Suppressor macrophage treated with lipopolysaccharide for 1 hour (primary cell): Measurements from ENCODE around the gene ABLIM1.
A peak's percentile ranks its signal among the peaks of the same experiment; 100 is the strongest.

Experiments
- DNase-seq, 3 donors: peaks; one replicate each; pipeline ENCODE4 v3.0.0-alpha.2; 2020 to 2022

Gene ABLIM1

DNA sequence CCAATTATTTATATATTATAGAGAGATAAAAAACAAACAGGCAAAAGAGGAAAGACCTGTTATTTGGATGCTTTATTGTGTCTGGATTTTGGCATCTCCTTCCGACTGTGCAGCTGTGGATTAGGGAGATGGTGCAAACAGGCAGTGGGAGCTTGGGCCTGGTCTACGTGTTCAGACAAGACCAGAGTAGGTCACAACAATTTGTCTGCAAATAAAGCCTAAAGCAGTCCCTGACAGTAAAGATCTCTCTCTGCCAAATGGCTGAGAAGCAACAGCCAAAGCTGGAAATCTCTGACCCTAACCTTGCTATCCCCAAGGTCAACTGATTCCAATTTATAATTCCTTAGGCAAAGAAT, 82.0 kb downstream of the ABLIM1 start:
- no peak for DNase-seq

DNA sequence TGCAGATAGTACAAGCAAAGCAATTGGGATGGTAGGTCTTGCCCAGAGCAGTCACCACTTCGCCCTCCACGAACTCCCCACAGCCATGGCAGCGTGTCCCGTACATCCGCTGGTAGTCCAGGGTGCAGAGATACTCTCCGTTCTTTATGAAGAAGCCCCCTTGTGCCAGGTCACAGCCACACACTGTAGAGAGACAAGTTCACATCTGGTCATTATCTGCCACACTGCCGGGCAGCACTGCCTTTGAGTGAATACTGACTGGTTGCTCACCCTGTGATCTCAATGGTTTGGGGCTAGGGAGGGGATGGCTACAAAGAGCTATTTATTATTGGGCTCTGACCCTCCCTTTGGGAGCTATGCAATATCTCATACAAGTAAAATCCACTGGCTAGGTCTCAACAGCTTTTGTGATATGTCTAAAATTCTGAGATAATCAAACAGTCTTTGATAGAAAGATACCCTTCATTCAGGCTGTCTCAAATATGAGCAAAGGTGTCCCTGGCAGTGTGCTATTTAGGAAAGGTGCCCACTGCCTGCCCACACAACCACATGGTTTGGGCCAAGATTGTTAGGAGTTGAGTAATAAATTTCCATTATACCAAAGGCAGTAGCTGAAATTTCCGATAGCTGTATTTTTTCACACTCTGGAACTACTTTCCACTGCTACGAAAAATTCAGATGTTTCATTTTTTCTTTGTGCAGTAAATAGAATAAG, 82.5 kb downstream of the ABLIM1 start:
- DNase-seq = no peak

DNA sequence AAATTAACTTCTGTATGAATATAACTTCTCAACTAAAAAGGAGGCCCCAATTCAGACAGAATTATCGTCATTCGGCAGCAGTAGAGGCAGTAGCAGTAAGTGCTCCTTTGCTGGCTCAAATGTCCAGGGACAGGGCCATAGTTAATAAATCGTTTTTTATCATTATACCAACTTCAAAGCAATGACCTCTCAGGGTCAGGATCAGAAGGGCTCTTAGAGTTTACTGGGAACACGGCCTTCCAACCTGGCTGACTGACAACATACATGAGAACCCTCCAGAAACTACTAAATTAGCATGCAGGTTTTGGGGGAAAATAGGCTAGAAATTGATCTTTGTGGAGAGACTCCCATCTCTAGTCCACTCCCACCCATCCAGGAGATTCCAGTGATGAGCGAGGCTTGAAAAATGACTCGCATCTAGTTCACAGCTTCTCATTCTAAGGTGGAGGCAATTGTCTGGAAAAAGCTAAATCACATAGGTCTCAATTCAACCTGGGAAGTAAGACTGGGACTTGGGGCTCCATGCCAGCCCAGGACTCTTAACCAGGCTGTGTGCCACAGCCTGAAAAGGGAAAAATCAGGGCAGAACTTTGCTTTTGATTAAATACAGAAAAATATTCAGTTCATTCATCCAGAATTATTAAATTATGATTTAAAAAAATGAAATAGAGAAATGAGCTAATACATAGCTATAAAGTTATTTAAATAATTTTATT, 84.6 kb downstream of the ABLIM1 start:
- no peak for DNase-seq

DNA sequence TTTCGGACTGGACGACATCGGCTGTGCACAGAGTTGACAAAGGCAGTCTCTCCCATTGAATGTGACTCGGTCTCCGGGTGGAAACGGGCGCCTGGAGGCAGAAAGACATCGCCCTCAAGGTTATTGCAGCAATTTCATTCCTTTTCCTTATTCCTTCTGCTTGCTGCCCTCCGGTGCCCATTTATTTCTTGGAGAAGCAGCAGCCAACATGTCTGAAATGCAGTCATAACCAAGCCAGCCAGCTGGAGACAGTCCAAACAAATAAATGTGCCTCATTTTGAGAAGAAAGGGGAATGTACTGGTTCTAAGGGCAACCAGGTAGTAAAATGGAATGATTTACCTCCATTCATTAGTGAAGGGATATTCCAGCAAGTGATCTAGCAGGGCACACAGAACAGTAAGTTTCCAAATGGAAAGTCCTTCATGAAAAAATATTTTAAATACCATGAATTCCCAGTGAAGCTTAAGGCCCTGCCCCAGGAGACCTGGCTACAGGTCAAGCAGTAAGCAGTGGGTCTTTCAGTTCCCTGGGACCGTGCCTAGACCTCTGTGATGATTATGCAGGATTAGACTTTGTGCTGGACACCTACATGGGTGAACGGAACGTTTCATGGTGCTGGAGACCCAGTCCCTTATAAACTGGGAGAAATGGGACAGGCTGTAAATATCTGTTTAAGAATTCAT, 86.6 kb downstream of the ABLIM1 start:
- no peak for DNase-seq

DNA sequence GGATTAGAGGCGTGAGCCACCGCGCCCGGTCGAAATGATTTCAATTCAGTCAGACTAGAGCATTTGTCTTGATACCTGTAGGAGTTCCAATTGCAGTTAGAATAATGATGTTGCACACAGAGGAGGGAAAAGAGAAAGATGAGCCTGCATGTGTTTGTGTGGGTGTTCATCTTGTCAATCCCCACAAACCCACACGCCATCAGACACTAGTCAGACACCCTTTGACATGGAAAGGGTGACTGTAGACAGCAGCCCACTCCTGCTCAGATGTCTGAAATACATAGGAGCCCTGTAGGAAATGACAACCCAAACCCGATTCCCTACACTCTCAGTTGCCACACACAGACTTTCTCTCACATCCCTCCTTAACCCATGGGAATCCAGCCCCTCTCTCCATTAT, 92.0 kb downstream of the ABLIM1 start:
- peak; percentile 7 to 28 (median 20) for DNase-seq

- DNase-seq = no peak
Measured at GRCh38 chr10:114565066-114565465, 93.0 kb downstream of the ABLIM1 start.

GRCh38 chr10:114561008-114561523, 97.0 kb downstream of the ABLIM1 start:
- no peak for DNase-seq

GRCh38 chr10:114560144-114560543, 97.9 kb downstream of the ABLIM1 start:
- no peak for DNase-seq

GRCh38 chr10:114559636-114560035, 98.4 kb downstream of the ABLIM1 start:
- DNase-seq = no peak

GRCh38 chr10:114557854-114558253, 100.2 kb downstream of the ABLIM1 start:
- no peak for DNase-seq

GRCh38 chr10:114556236-114557122, 101.6 kb downstream of the ABLIM1 start:
- no peak for DNase-seq

GRCh38 chr10:114553436-114553835, 104.6 kb downstream of the ABLIM1 start:
- DNase-seq = peak in 2 of 3 donors; percentile 28 to 42

- no peak for DNase-seq
Measured at GRCh38 chr10:114552050-114552449, 106.0 kb downstream of the ABLIM1 start.

DNA sequence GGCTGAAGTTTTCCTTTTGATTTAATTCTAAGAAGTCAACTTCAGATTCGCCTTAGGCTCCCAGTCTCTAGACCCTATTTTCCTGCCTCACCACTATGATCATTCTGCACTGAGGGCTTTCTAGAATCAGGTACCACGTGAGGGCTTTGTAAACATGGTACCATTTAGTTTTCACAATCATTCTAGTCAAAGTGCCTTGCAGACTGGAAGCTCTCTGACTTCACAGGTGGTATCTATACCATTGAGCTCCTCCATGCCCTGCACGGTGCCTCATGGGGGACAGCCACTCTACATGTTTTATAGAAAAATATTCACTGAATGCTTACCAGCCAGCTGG, 106.5 kb downstream of the ABLIM1 start:
- DNase-seq = no peak

GRCh38 chr10:114550756-114551635, 107.1 kb downstream of the ABLIM1 start:
- peak; percentile 17 to 80 (median 66) for DNase-seq

- peak in 1 of 3 donors; percentile 13 for DNase-seq
Measured at GRCh38 chr10:114548662-114549061, 109.4 kb downstream of the ABLIM1 start.

DNA sequence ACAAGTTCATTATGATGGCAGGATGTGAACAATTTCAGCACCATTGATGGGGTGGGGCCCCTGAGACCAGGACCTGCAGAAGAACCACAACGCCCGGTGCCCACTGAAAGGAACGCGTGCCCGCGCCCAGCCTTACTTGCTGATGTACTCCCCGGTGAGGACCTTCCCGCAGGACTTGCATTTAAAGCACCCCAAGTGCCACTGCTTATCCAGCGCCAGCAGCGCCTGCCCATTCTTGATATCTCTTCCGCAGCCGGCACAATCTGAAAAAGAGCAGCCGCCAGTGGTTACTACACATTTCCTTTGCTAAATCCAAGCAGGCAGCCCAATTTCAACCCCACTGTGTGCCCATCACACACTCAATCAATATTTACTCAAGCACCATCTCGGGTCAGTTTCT, 110.6 kb downstream of the ABLIM1 start:
- no peak for DNase-seq

DNA sequence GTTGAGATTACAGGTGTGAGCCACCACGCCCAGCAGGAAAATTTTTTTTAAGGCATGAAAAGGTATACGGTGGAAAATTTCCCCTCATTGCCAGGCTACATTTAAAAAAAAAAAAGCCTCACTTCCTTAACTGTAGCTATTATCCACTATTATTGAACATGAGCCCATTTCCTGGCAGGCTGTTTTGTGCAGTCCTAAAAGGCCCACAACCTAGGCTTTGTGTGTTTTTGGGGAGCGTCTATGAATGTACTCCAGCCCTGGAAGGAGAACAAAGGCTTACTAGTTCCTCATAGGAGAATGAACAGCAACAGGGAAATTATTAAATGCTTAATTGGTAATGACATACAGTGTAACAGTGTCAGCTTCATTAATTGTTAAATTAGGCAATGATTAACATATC, 111.0 kb downstream of the ABLIM1 start:
- DNase-seq = no peak

- no peak for DNase-seq
Measured at GRCh38 chr10:114545819-114546218, 112.3 kb downstream of the ABLIM1 start.

DNA sequence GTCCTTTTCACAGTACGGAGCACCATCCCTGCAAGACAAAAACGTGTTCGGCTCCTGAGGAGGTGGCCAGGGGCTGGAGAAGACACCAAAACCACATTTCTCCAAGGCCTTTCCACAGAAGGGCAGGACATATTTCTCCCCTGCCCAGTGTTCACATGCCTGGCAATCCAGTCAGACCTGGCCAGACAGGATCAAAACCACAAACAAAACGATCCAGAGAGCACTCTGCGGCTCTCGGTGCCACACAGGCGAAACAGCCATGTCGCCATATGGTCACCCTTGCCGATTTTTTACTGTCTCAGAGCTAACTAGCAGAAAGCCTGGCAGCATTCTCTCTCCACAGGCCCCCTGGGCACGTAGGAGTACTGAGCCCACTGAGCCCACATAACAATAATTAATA, 113.0 kb downstream of the ABLIM1 start:
- DNase-seq = no peak

DNA sequence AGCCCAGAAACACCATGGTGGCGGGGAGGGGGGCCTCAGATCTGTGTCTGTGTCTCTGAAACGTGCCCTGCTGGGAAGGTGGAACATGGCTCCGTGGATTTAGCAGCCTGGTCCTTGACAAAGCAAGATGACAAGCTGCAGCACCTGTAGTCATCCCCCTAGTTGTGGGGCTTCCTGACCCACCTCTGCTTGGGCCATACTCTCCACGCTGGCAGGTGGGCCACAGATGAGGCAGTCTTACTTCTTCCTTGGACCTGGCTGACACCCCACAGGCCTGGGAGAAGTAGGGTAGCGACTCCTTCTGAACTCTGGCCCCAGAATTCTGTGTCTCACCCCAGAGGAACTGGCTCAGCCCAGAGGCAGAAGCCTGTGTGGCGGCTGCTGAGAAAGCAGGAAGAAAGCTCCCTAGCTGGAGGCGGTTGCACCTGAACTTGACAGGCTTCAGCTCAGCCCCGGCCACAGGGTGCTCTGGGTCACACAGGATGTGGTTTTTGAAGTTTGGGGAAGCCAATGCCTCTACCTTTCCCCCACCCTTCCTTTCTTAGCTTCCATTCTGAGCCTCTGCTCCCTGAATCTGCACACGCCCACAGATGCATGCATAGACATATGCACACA, 113.9 kb downstream of the ABLIM1 start:
- DNase-seq = no peak
